NCI-H1048 (cell line): ENCODE results near the gene KRT33B.
"Not testable (repeated sequence)": the region's sequence is repeated elsewhere in the genome, so short reads cannot be mapped to it uniquely, and the experiment has no call there.

Experiments
- DNase-seq: peaks from one replicate; lab custom pipeline; 2025; lab: John Stamatoyannopoulos, UW

KRT33B gene

GRCh38 chr17:41369713-41370112 lies at the start of gene KRT33B:
KRT33B (minus strand) TSS chr17:41369813; CDS start chr17:41369750, 63 bp downstream.
- no peak for DNase-seq

GRCh38 chr17:41418116-41418860 lies 48.7 kb upstream of the KRT33B start:
- no peak for DNase-seq

GRCh38 chr17:41417576-41418015 lies 48.0 kb upstream of the KRT33B start:
- DNase-seq: no peak

- no peak for DNase-seq
Observed at GRCh38 chr17:41417127-41417526, 47.5 kb upstream of the KRT33B start.

GRCh38 chr17:41416479-41416878 lies 46.9 kb upstream of the KRT33B start:
- DNase-seq: no peak

GRCh38 chr17:41415833-41416335 lies 46.3 kb upstream of the KRT33B start:
- DNase-seq: no peak

GRCh38 chr17:41415411-41415810 lies 45.8 kb upstream of the KRT33B start:
- no peak for DNase-seq

- no peak for DNase-seq
Observed at GRCh38 chr17:41413982-41414381, 44.4 kb upstream of the KRT33B start.

GRCh38 chr17:41413353-41413957 lies 43.8 kb upstream of the KRT33B start:
- DNase-seq: no peak

- DNase-seq: no peak
Observed at GRCh38 chr17:41411072-41411840, 41.6 kb upstream of the KRT33B start.

GRCh38 chr17:41407226-41407625 lies 37.6 kb upstream of the KRT33B start:
- DNase-seq: no peak

- DNase-seq: no peak
Observed at GRCh38 chr17:41406205-41406604, 36.6 kb upstream of the KRT33B start.

GRCh38 chr17:41404024-41404671 lies 34.5 kb upstream of the KRT33B start:
- no peak for DNase-seq

- DNase-seq: no peak
Observed at GRCh38 chr17:41403404-41404023, 33.9 kb upstream of the KRT33B start.

GRCh38 chr17:41402161-41402560 lies 32.5 kb upstream of the KRT33B start:
- no peak for DNase-seq

- DNase-seq: no peak
Observed at GRCh38 chr17:41396996-41397660, 27.5 kb upstream of the KRT33B start, which contains the start of gene KRT31. KRT31 (minus strand) TSS chr17:41397608; CDS start chr17:41397539, 69 bp downstream.

- DNase-seq: no peak
Observed at GRCh38 chr17:41396340-41396739, 26.7 kb upstream of the KRT33B start.

GRCh38 chr17:41395611-41396010 lies 26.0 kb upstream of the KRT33B start:
- DNase-seq: no peak

- not testable (repeated sequence) for DNase-seq
Observed at GRCh38 chr17:41395044-41395443, 25.4 kb upstream of the KRT33B start.

GRCh38 chr17:41394254-41394996 lies 24.8 kb upstream of the KRT33B start:
- DNase-seq: no peak
